T-helper 1 cell (primary cell): ENCODE measurements around the gene REC8.

Experiments
- DNase-seq, 5 donors: peaks; one replicate each; pipeline ENCODE4 v3.0.0-alpha.2; 2012 to 2020

The REC8 gene

GRCh38 chr14:24138396-24139271 lies 33.2 kb upstream of the REC8 start:
- DNase-seq: no peak

GRCh38 chr14:24139272-24139934 lies 32.5 kb upstream of the REC8 start:
- peak in 1 of 5 donors; percentile 24 for DNase-seq

- DNase-seq: peak; percentile 98 to 100 (median 99)
Observed at GRCh38 chr14:24141097-24141880, 30.6 kb upstream of the REC8 start, which contains the start of gene EMC9. EMC9 (minus strand) TSS chr14:24141591; CDS start chr14:24141304, 287 bp downstream.

GRCh38 chr14:24143511-24143910 lies 28.4 kb upstream of the REC8 start:
- DNase-seq: no peak

- no peak for DNase-seq
Observed at GRCh38 chr14:24144451-24144850, 27.4 kb upstream of the REC8 start.

- DNase-seq: no peak
Observed at GRCh38 chr14:24145219-24145618, 26.7 kb upstream of the REC8 start.

- DNase-seq: no peak
Observed at GRCh38 chr14:24145690-24146452, 26.0 kb upstream of the REC8 start.

- DNase-seq: peak; percentile 75 to 95 (median 77)
Observed at GRCh38 chr14:24146453-24146977, 25.4 kb upstream of the REC8 start, which contains the start of gene PSME2. PSME2 (minus strand) TSS chr14:24146610; CDS start chr14:24146581, 29 bp downstream.

- DNase-seq: peak; percentile 96 to 99 (median 98)
Observed at GRCh38 chr14:24146978-24147760, 24.7 kb upstream of the REC8 start, which contains the start of gene RNF31. RNF31 (plus strand) TSS chr14:24147498; CDS start chr14:24147699, 201 bp downstream.

- DNase-seq: no peak
Observed at GRCh38 chr14:24147761-24148428, 24.0 kb upstream of the REC8 start.

- no peak for DNase-seq
Observed at GRCh38 chr14:24149302-24149969, 22.4 kb upstream of the REC8 start.

GRCh38 chr14:24150061-24150460 lies 21.8 kb upstream of the REC8 start:
- no peak for DNase-seq

GRCh38 chr14:24150567-24150966 lies 21.3 kb upstream of the REC8 start:
- no peak for DNase-seq

- DNase-seq: no peak
Observed at GRCh38 chr14:24150993-24151392, 20.9 kb upstream of the REC8 start.

- DNase-seq: no peak
Observed at GRCh38 chr14:24151404-24152080, 20.3 kb upstream of the REC8 start.

- DNase-seq: no peak
Observed at GRCh38 chr14:24155100-24155499, 16.8 kb upstream of the REC8 start.

- no peak for DNase-seq
Observed at GRCh38 chr14:24156840-24157239, 15.0 kb upstream of the REC8 start.

- no peak for DNase-seq
Observed at GRCh38 chr14:24157331-24157730, 14.5 kb upstream of the REC8 start.
